PC-3 (cell line): Measurements from ENCODE around the gene GRM1.

Experiments used
- EZH2 ChIP-seq: fragments of 300-600 bp; sonication (generic); IDR thresholded peaks from one replicate; pipeline ENCODE4 v1.6.1; 2017; ENCODE audit warnings: antibody characterized with exemption, mild to moderate bottlenecking, low read length; ENCODE audit not compliant: unreplicated experiment
- TF ChIP-seq, protein P1 (sequence below): fragments of 300-600 bp; sonication (generic); conservative IDR thresholded peaks from 2 replicates; pipeline ENCODE4 v1.5.1; 2017; ENCODE audit warnings: antibody characterized with exemption, low read depth, mild to moderate bottlenecking, low read length

DNA sequence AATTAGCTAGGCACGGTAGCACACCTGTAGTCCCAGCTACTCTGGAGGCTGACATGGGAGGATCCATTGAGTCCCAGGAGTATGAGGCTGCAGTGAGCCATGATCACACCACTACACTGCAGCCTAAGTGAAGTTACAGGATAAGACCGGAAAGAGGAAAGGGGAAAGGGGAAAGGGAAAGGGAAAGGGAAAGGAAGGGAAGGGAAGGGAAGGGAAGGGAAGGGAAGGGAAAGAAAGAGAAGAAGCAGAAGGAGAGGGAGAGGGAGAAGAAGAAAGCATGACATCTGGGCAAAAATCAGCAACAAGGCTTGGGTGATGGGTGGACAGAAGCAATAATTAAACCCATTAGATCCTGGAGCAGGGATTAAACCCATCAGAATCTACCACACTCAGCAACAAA lies 413.0 kb downstream of the GRM1 start:
- TF ChIP-seq EZH2 = no peak
- TF ChIP-seq, protein P1, sequence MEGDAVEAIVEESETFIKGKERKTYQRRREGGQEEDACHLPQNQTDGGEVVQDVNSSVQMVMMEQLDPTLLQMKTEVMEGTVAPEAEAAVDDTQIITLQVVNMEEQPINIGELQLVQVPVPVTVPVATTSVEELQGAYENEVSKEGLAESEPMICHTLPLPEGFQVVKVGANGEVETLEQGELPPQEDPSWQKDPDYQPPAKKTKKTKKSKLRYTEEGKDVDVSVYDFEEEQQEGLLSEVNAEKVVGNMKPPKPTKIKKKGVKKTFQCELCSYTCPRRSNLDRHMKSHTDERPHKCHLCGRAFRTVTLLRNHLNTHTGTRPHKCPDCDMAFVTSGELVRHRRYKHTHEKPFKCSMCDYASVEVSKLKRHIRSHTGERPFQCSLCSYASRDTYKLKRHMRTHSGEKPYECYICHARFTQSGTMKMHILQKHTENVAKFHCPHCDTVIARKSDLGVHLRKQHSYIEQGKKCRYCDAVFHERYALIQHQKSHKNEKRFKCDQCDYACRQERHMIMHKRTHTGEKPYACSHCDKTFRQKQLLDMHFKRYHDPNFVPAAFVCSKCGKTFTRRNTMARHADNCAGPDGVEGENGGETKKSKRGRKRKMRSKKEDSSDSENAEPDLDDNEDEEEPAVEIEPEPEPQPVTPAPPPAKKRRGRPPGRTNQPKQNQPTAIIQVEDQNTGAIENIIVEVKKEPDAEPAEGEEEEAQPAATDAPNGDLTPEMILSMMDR = no peak
